Muscle of back (tissue), 11 donors: Measurements from ENCODE around the gene ZNF91. TPM values are rescaled to one million over a fixed set of nuclear protein-coding genes. Genes with fewer than 3 reads are reported as not detected.
"Not testable (repeated sequence)": the region's sequence is repeated elsewhere in the genome, so short reads cannot be mapped to it uniquely, and the experiment has no call there.

Source experiments
- DNase-seq, 3 donors: peaks; one replicate each; pipeline versions ENCODE4 v3.0.0 to v3.0.0-alpha.2; 2013
- polyA plus RNA-seq, 10 donors: library from polyadenylated mRNA; unstranded; fragments of 120-200 nt; gene quantifications; one replicate each; pipeline ENCODE4 v1.2.1, GENCODE V29; 2013; ENCODE audit not compliant: insufficient read length in 10 of 10

The ZNF91 gene
- polyA plus RNA-seq, 10 donors, result 21.2 to 40.3 (median 31.1) TPM

DNA sequence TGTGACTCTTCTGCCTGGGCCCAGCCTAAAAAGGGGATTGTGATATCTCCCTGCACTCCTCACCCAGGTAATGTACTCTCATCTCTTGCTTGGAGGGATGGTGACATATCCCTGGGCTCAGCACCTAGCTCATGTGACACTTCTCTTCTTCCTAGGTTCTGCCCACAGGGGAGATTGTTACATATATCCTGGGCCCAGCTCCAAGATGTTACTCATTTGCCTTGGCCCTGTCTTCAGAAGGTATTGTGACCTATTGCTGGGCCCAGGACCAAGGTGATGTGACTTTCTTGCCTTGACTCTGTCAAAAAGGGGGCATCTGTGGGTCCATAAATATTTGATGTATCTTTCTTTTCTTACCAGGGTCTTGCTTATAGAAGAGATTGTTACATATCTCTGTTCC is 73.9 kb downstream of the ZNF91 start:
- not testable (repeated sequence) for DNase-seq

DNA sequence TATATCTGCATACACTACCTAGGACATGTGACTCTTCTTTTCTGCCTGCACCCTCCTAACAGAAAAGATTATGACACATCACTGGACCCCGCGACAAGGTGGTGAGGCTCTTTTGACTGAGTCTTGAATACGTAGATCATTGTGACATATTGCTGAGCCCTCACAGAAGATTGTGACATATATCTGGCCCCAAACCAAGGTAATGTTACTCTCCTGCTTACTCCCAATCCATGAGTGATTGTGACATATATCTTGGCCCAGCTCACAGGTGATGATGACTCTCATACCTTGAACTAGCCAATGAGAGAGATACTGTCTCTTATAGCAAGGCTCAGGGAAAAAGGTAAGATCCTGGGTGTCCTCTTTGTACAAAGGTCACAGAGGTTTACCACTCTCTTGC is 75.7 kb downstream of the ZNF91 start:
- DNase-seq, result not testable (repeated sequence)

DNA sequence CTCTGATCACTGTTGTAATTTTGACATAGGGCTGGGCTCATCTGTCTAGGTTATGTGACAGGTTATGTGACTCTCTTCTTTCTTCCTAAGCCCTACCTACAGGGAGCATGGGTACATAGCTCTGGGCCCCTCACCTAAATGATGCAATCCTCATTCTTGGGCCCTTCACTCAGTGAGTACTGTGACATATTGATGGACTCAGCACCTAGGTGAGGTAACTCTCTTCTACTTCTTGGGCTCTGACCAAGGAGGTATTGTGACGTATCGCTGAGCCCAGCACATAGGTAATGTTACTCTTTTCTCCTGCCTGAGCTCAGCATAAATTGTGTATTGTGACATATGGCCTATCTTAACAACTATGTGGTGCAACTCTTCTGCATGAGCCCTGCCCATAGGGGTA is 76.3 kb downstream of the ZNF91 start:
- not testable (repeated sequence) for DNase-seq

DNA sequence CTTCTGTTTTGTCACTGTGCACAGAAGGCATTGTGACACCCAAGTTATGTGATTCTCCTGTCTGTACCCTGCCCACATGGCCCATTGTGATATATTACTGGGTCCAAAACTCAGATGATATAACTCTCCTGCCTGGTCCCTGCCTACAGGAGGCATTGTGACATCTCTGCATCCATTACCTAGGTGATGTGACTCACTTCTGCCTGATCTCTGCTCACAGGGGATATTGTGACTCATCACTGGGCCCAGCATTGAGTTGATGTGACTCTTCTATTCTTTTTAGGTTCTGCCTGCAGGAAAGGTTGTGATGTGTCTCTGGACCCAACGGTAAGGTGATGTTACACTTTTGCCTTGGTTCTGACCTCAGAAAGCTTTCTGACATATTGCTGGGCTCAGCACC is 77.1 kb downstream of the ZNF91 start:
- DNase-seq, result no peak

DNA sequence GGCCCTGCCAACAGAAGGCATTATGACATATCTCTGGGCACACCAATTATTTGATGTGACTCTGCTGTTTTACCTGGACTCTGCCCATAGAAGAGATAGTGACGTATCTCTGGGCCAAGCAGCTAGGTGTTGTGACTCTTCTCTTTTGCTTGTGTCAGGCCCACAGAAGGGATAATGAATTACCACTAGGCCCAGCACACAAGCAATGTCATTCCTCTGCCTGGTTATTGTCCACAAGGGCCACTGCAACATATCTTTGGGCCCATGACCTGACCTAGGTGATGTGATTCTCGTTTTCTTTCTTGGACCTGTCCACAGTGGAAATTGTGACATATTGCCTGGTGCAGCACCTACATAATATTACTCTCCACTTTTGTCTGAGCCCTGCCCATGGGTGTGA is 80.0 kb downstream of the ZNF91 start:
- DNase-seq, result no peak

DNA sequence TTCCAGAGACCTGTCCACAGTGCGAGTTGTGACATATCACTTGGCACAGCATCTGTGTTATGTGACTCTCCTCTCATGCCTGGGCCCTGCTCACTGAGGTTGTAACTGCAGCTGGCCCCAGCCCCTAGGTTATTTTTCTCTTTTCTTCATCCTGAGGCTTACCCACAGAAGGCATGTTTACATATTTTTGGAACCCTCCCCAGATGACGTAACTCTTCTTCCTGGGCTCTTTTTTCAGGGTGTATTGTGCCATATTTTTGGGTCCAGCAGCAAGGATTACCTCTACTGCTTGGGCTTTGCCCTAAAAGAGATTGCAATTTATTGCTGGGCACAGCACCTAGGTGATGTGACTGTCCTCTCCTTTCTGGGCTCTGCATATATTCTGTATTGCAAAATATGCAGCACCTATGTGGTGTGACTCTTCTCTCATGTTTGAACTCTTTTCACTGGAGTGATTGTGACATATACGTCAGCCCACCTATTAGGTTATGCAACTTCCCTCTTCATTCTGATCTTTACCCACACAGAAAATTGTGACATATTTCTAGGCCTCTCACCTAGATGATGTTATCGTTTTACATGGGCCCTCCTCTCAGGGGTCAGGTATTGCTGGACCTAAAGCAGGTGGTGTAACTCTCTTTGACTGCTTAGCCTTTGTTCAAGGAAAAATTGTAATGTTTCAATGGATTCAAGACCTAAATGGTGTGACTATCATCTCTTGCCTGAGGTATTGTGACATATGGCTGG is 80.6 kb downstream of the ZNF91 start:
- no peak for DNase-seq

DNA sequence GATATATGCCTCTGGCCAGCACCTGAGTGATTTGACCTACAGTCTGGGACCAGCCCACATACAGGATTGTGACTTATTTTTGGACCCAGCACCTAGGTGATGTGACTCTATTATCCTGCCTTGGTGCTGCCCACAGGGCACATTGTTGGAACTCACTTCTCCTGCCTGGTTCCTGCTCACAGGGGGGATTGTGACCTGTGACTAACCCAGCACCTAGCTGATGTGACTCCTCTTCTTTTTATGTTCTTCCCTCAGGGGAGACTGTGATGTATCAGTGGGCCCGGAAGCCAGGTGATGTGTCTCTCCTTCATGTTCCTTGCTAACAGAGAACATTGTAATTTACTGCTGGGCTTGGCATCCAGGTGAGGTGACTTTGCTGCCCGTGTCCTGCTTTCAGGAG is 82.1 kb downstream of the ZNF91 start:
- no peak for DNase-seq

DNA sequence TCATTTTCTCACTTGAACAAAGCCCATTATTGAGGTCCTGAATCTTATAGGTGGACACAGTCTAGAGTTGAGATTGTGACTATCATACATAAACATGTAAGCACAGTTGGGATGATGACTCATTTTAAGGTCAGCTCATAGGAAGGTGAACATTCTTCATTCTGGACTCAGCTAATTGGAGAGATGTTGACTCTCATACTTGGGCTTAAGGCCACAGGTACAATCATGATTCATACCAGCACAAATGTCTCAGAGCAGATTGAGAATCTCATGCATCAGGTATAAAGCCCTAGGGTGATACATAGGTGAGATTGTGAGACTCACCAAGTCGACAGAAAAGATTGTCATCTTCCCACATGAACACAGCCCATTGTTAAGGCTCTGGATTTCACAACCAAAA is 82.8 kb downstream of the ZNF91 start:
- no peak for DNase-seq

DNA sequence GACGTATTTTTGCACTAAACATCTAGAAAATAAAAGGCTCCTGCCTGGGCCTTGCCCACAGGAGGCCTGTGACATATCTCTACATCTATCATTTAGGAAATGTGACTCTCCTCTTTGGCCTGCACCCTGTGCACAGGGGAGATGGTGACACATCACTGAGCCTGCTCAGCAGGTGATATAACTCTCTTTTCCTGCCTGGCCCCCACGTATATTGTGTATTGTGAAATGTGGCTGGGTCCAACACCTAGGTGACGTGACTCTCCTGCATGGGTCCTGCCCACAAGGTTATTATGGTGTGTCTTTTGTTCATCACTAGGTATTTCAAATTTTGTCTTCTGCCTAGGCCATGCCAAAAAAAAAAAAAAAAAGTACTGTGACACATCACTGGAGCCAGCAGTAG is 83.7 kb downstream of the ZNF91 start:
- DNase-seq, result no peak

DNA sequence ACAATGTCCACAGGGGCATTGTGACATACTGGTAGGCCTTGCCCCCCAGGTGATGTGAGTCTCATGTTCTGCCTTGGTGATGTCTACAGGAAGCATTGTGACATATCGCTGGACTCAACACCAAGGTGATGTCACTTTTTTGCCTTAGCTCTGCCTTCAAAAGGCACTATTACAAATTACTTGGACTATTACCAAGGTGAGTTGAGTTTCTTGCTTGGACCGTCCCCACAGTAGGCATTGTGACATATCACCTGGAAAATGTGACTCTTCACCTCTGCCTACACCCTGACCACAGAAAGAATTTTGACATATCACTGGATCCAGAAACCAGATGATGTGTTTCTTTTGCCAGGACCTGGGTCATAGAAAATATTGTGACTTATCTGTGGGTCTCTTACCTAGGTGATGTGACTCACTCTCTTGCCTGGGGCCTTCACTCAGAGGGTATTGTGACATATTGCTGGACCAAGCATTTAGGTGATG is 84.5 kb downstream of the ZNF91 start:
- no peak for DNase-seq

DNA sequence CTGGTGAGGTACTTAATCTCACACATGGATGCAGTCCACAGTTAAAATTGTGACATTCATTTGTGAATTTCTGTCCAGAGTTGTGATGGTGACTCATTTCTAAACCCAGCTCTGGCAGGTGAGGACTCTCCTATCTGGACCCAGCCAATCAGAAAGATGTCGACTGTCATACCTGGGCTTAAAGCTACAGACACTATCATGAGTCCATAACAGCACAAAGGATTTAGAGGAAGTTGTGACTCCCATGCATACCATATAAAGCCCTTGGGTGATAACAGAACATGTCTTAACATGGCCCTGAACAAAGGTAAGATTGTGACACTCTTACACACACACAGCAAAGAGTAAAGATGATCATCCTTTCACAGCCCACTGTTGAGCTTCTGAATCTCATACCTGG is 85.3 kb downstream of the ZNF91 start:
- no peak for DNase-seq

DNA sequence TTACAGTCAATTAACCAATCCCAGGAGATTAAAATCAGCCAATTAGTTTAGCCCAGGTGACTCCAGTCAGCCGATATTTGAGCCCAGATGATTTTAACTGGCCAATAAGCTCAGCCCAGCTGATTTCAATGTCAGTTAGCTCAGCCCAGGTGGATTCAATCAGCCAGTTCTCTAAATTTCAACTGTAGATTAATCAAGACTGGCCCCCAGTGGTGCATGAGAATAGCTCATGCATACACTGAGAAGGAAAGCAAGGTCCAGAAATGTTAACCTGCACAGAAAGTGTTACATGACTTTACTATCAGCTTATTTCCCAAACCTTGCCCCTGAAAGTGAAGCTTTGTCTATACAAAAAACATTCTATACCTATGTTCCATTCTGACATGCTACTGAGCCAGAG is 89.7 kb downstream of the ZNF91 start:
- no peak for DNase-seq

DNA sequence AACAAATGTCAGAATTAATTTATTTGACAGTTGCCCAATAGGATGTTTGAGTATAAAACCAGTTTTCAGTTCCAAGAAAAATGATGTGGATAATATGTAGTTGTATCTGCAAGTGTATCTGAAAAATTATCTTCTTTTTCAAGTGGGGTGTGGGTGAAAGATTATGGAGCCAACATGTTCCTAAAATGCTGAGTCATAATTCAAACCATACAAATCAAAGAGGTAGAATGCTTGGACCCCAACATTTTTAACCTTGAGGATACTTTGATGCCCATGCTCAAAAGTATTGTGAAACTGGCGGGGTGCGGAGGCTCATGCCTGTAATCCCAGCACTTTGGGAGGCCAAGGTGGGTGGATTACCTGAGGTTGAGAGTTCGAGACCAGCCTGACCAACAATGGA is 91.0 kb downstream of the ZNF91 start:
- DNase-seq, result no peak

DNA sequence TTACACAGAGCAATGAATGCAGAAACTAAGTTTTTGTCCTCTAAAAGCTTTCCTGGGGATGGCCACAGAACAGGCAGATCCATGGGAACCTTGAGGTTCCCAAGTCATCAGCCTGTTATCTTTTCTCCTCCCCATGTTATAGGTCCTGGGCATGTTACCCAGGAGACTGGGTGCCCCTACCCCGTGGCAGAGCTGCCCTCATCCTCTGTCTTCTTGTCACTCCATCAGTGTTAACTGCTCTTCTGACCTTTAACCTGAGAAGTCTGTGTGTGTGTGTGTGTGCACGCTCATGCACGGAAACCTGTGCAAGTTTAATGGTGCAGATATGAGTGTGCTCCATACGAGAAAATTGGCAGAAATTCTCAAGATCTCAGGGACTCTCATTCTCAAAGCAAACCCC is 101.1 kb downstream of the ZNF91 start:
- DNase-seq, result no peak

DNA sequence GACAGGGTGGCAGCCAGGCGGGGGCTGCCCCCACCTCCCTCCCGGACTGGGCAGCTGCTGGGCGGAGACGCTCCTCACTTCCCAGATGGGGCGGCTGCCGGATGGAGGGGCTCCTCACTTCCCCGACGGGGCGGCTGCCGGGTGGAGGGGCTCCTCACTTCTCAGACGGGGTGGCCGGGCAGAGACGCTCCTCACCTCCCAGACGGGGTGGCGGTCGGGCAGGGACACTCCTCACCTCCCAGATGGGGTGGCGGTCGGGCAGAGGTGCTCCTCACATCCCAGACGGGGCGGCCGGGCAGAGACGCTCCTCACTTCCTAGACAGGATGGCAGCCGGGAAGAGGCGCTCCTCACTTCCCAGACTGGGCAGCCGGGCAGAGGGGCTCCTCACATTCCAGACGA is 105.3 kb downstream of the ZNF91 start:
- not testable (repeated sequence) for DNase-seq

Other genes with a start within 250 kb of the ZNF91 start
- gene ZNF724, start 145.1 kb downstream of the ZNF91 start, polyA plus RNA-seq, result 1 to 10 TPM; 1.9 to 3.8 (median 2.6) TPM